HG03565 (cell line): ENCODE measurements around the gene EPHA3.

Experiments
- ATAC-seq: cut with Tn5 transposase; IDR thresholded peaks from one replicate; pipeline ENCODE4 v1.9.1; 2021; ENCODE audit warnings: mild to moderate bottlenecking, moderate library complexity; ENCODE audit not compliant: unreplicated experiment

EPHA3 gene

DNA sequence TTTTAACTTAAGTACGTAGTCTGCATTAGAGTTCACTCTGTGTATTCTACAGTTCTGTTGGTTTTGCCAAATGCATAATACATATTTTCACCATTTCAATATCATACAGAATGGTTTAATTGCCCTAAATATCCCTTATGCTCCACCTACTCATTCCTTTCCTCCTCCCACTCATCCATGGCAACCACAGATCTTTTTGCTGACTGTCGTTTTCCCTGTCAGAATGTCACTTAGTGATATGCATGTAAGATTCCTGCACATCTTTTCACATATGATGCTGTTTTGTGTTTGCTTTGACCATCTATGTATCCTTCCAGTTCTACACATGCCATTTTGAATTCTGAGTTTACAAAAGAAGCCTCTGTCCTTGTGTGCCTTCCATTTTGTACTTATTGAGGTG is 36.7 kb downstream of the EPHA3 start:
- no peak for ATAC-seq

DNA sequence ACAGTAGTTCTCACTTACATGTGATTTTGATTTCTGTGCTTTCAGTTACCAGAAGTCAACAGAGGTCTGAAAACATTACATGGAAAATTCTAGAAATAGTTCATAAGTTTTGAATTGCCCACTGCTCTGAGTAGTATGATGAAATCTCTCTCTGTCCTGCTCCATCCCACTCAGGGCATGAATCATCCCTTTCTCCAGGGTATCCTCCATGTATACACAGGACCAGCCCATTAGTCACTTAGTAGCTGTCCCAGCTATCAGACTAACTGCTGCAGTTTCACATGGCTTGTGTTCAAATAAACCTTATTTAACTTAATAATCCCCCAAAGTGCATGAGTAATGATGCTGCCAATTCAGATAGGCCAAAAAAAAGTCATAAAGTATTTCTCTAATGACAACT is 38.6 kb downstream of the EPHA3 start:
- no peak for ATAC-seq

- no peak for ATAC-seq
Observed at GRCh38 chr3:89154416-89154815, 47.0 kb downstream of the EPHA3 start.

DNA sequence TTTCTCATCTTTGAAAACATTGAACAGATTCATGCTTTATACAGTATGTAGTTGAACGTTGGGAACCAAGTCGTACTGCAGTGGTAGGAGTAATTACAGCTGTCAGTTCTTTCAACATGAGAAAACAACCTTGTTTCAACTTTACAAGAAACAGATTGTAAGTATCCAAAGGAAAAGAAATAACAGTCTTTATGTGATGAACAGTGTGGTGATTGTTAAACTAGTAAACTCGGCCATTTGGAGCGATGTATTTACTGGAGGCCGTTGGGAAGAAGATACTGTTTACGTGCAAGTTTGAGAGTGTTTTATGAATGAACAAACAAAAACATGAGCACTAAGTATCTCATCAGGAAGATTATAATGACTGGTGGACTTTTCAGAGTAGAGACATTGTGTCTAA is 48.4 kb downstream of the EPHA3 start:
- no peak for ATAC-seq

GRCh38 chr3:89157575-89157974 is 50.2 kb downstream of the EPHA3 start:
- ATAC-seq: no peak

DNA sequence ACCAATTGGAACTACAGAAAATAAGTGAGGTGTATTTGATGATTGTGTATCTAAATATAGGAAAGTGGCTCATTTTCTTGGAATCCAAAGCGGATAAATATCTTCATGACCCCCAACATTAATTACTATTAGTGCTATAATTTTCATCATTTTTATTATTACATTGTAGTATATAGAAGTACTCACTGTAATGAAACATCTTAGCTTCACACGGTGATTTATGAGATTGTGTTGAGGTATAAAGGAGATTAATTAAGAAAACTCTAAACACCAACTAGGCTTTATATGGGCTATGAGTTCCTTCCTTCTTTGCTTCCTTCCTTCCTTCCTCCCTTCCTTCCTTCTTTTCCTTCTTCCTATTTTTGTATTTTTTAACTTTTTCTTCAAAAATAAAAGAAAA is 52.2 kb downstream of the EPHA3 start:
- ATAC-seq: no peak

DNA sequence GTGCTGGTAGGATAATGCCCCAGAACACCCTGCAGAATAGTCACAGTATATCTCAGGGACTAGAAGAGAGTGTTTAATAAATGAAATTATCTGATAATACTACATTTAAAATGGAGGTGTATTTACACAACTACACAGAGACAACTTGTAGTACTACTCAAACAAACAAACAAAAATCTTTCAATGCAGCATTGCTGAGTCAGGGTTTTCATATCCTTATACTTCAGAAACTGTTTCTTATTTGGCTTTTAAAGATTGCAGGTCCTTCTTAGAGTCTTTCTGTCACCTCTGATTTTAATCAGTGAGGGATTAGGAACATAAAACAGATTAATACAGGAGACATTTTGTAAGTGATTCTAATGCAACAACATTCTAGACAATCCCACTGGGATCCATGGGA is 57.4 kb downstream of the EPHA3 start:
- ATAC-seq: no peak

DNA sequence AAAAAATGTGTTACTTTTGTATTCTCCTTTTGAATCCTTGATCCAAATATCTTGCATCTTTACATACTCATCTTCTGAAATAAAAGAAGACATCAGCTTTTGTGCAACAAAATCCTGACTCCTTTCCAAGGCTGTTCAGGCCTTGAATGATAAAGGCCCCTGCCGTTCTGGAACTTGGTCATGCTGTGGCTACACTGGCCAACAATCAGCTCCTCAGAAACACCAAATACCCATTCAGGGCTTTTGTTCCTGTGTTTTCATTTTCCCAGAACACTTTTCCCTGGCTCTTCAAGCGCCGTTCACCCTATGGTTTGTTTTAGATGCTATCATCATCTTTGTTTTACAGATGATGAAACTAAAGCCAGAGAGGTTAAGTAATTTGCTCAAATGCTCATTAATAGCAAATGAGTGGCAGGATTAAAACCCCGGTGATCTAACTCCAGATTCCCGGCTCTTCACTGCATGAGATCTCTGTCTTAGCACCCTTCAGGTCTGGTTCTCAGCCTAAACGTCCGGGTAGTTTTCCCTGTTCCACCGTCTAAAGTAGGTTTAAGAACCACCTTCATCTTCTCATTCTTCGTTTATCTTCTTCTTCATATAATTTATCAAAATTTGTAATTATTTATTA is 58.3 kb downstream of the EPHA3 start:
- no peak for ATAC-seq

GRCh38 chr3:89171687-89172545 is 64.5 kb downstream of the EPHA3 start:
- ATAC-seq: no peak

- no peak for ATAC-seq
Observed at GRCh38 chr3:89173546-89173945, 66.1 kb downstream of the EPHA3 start.

GRCh38 chr3:89179355-89180001 is 72.1 kb downstream of the EPHA3 start:
- peak; percentile 63 for ATAC-seq

GRCh38 chr3:89180334-89180733 is 72.9 kb downstream of the EPHA3 start:
- no peak for ATAC-seq

- no peak for ATAC-seq
Observed at GRCh38 chr3:89182056-89182455, 74.6 kb downstream of the EPHA3 start.

DNA sequence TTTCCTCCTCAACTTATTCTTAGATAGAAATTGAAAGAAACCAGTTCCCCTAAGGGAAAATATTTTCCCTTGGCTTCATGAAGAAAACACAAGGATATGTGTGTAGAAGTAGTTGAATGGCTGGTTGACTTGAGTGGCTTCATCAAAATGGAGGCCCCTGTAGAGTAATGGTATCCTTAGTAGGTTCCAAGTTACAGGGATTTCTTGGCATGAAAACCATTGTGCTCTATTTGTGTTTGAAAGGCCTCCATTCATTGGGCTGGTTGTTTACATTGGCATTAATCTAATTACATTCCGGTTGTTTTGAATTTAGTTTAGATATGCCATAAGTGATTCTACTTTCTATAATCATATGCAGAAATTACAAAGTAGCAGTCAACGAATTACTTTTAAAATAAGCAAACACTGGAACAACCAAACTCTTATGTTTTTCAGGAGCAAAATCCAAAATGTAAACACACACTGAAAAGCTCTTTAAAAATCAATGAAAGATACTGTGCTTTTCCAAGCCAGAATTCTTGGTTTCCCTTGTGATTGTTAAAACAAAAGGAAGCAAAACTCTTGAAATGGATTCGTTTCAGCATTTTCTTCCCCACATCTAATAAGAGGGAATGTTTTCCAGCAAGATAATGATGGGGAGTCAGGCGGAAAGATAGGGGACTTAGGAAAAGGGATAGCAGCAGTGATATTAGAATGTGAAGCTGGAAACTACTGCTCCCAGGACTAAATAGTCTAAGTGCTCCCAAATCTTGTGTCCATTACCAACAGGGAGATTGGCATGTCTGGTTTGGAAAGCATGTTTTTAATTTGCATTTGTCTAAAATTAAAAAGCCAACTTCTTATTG is 77.0 kb downstream of the EPHA3 start:
- no peak for ATAC-seq

DNA sequence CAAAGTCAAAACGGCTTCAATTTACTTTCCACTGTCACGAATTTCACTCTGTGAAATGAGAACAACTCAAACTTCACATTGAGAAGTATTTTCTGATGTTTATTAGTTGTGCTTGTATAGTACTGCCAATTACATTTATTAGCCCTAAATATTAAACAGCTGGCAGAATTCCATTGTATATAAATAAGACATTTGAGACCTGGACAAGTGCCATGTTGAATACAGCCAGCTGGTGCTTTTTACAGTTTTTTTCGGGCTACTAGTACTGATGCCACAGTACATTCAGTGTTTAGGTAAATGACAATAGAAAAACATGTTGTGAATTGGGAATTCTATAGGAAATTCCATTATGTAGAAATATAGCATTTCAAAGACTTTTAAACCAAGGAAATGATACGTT is 79.0 kb downstream of the EPHA3 start:
- no peak for ATAC-seq

- no peak for ATAC-seq
Observed at GRCh38 chr3:89198591-89198990, 91.2 kb downstream of the EPHA3 start.

GRCh38 chr3:89212619-89213018 is 105.2 kb downstream of the EPHA3 start:
- ATAC-seq: no peak

- no peak for ATAC-seq
Observed at GRCh38 chr3:89216016-89216739, 108.8 kb downstream of the EPHA3 start.

DNA sequence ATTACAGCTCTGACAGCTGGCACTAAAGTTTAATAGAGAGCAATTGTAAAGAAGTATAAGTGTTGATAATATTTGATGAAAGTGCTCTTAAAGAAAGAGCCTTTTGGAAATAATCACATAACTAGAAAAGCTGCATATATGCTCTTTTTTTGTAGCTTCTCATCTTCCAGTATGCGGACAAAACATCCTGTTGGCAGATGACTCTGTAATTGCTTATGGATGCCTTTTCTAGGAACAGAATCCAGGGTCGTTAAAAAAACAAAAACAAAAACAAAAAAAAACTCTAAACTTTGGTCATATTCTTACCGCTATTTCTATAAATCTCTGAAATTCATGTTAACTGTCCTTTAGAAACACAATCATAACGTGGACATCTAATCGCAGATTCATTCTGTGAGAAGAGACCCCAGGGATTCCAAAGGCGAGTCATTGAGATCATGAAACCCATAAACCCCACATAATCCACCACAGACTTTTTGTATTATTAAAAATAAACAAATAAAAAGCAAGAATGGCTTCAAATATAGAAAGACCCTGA is 109.8 kb downstream of the EPHA3 start:
- no peak for ATAC-seq

- no peak for ATAC-seq
Observed at GRCh38 chr3:89221924-89222323, 114.5 kb downstream of the EPHA3 start.
